ENCODE results near the gene LDLRAD4.

Gene LDLRAD4

GRCh38 chr18:13461469-13461868, 242.9 kb downstream of the LDLRAD4 start:
- H2AFZ ChIP-seq (ENCODE audit: low read length, unreplicated experiment): no peak overlapping the region
- H3K27me3 ChIP-seq (ENCODE audit: insufficient read depth, low read length): no peaks in the 10 kb centered on the region
- H3K4me1 ChIP-seq (ENCODE audit: control insufficient read depth, insufficient read depth, low read length, unreplicated experiment): no peaks in the 10 kb centered on the region
- no peaks in the 10 kb centered on the region for H3K79me2 ChIP-seq (ENCODE audit: control insufficient read depth, insufficient read depth, low read length, unreplicated experiment)
- H3K4me3 ChIP-seq (ENCODE audit: low read depth, low read length): no peak overlapping the region
- H3K27ac ChIP-seq (ENCODE audit: low read depth, low read length): no peak overlapping the region
- H3K36me3 ChIP-seq (ENCODE audit: insufficient read depth, low read length): no peaks in the 10 kb centered on the region

DNA sequence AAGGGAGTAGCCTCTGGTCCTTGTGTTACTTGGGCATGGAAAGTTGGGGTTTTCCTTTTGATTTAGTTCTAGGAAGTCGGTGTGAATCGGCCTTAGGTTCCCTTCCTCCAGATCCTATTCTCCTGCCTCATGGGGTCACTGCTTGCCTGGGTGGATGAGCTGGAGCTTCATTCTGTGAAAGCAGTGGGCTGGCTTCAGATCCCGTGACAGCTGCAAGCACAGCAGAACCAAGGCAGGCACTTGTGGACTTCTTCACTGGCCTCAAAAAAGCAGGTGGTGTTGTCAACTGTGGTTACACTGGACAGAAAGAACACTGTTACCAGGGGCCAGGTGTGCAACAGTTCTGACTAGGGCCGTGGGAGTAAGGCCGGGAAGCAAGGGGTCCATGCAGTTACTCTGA, 243.4 kb downstream of the LDLRAD4 start:
- Histone ChIP-seq H3K27me3 (ENCODE audit: insufficient read depth, low read length) (no peaks in the 10 kb centered on the region), H3K36me3 (ENCODE audit: insufficient read depth, low read length) (no peaks in the 10 kb centered on the region), H3K4me1 (ENCODE audit: control insufficient read depth, insufficient read depth, low read length, unreplicated experiment) (no peaks in the 10 kb centered on the region), H3K79me2 (ENCODE audit: control insufficient read depth, insufficient read depth, low read length, unreplicated experiment) (no peaks in the 10 kb centered on the region), H3K27ac (ENCODE audit: low read depth, low read length) (no peak overlapping the region), H2AFZ (ENCODE audit: low read length, unreplicated experiment) (no peak overlapping the region), H3K4me3 (ENCODE audit: low read depth, low read length) (no peak overlapping the region)

DNA sequence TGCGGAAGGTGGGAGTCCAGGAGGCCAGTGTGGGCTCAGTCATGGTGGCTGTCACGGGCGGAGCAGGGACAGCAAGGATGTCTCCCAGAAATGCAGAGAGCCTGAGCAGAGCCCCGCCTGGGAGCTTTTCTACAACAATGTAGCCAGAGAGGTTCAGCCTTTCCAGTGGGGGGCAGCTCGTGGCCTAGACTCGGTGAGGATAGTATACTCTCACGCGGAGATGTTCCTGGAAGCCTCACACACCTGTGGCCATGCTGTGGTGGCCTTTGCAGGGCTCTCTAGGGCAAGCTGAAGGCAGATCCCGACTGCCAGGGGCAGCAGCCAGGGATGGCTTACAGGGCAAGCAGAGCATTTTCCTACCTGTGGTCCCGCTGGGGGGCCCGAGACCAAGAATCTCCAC, 244.1 kb downstream of the LDLRAD4 start:
- H3K27me3 ChIP-seq (ENCODE audit: insufficient read depth, low read length): no peaks in the 10 kb centered on the region
- no peak overlapping the region for H2AFZ ChIP-seq (ENCODE audit: low read length, unreplicated experiment)
- no peaks in the 10 kb centered on the region for H3K79me2 ChIP-seq (ENCODE audit: control insufficient read depth, insufficient read depth, low read length, unreplicated experiment)
- no peak overlapping the region for H3K27ac ChIP-seq (ENCODE audit: low read depth, low read length)
- no peak overlapping the region for H3K4me3 ChIP-seq (ENCODE audit: low read depth, low read length)
- H3K36me3 ChIP-seq (ENCODE audit: insufficient read depth, low read length): no peaks in the 10 kb centered on the region
- no peaks in the 10 kb centered on the region for H3K4me1 ChIP-seq (ENCODE audit: control insufficient read depth, insufficient read depth, low read length, unreplicated experiment)

- no peaks in the 10 kb centered on the region for H3K4me1 ChIP-seq (ENCODE audit: control insufficient read depth, insufficient read depth, low read length, unreplicated experiment)
Observed at GRCh38 chr18:13463526-13464210, 245.1 kb downstream of the LDLRAD4 start.

DNA sequence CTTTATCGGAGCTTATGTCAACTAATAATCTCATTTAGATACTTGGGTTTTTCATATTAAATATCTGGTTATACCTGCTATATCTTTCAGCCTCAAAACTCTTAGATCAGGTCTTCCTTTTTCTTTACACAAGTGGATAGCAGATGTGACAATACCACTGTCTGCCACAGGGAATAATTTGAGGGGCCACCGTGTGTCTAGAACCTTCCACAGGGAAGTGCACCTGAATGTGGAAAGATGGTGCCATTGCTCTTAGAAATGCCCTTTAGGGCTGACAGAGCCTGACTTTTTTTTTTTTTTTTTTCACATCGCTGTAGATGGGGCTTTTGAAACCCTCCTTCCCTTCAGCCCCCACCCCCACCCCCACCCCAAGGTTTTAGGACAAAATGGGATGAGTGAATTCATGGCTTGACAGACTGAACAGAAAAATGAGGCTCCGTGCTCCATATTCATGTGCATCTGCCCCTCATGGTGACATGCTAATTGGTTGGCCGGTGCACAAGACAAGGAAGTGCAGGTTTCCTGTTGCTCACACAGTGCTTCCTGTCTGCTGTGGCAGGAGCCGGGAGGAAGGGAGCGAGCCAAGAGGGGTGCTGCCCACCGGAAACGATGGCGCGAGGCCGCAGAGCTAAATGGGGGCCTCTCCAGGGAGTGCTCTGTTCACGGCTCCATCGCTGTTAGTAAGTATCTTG, 246.0 kb downstream of the LDLRAD4 start:
- Histone ChIP-seq H3K27ac (ENCODE audit: low read depth, low read length) (no peak overlapping the region), H3K36me3 (ENCODE audit: insufficient read depth, low read length) (no peaks in the 10 kb centered on the region), H3K4me1 (ENCODE audit: control insufficient read depth, insufficient read depth, low read length, unreplicated experiment) (no peaks in the 10 kb centered on the region), H3K79me2 (ENCODE audit: control insufficient read depth, insufficient read depth, low read length, unreplicated experiment) (no peaks in the 10 kb centered on the region), H3K27me3 (ENCODE audit: insufficient read depth, low read length) (no peaks in the 10 kb centered on the region), H2AFZ (ENCODE audit: low read length, unreplicated experiment) (no peak overlapping the region), H3K4me3 (ENCODE audit: low read depth, low read length) (no peak overlapping the region)

More at GRCh38 chr18:13463526-13464210, 245.1 kb downstream of the LDLRAD4 start:
- Histone ChIP-seq H2AFZ (ENCODE audit: low read length, unreplicated experiment) (no peak overlapping the region), H3K27me3 (ENCODE audit: insufficient read depth, low read length) (no peaks in the 10 kb centered on the region), H3K79me2 (ENCODE audit: control insufficient read depth, insufficient read depth, low read length, unreplicated experiment) (no peaks in the 10 kb centered on the region), H3K36me3 (ENCODE audit: insufficient read depth, low read length) (no peaks in the 10 kb centered on the region), H3K4me3 (ENCODE audit: low read depth, low read length) (no peak overlapping the region), H3K27ac (ENCODE audit: low read depth, low read length) (no peak overlapping the region)

- Histone ChIP-seq H3K4me1 (ENCODE audit: control insufficient read depth, insufficient read depth, low read length, unreplicated experiment) (no peaks in the 10 kb centered on the region), H3K27ac (ENCODE audit: low read depth, low read length) (no peak overlapping the region), H3K79me2 (ENCODE audit: control insufficient read depth, insufficient read depth, low read length, unreplicated experiment) (no peaks in the 10 kb centered on the region), H2AFZ (ENCODE audit: low read length, unreplicated experiment) (no peak overlapping the region), H3K27me3 (ENCODE audit: insufficient read depth, low read length) (no peaks in the 10 kb centered on the region), H3K4me3 (ENCODE audit: low read depth, low read length) (no peak overlapping the region), H3K36me3 (ENCODE audit: insufficient read depth, low read length) (no peaks in the 10 kb centered on the region)
Observed at GRCh38 chr18:13465124-13465446, 246.5 kb downstream of the LDLRAD4 start.

GRCh38 chr18:13465476-13465875, 246.9 kb downstream of the LDLRAD4 start:
- Histone ChIP-seq H3K79me2 (ENCODE audit: control insufficient read depth, insufficient read depth, low read length, unreplicated experiment) (no peaks in the 10 kb centered on the region), H3K4me3 (ENCODE audit: low read depth, low read length) (no peak overlapping the region), H3K27me3 (ENCODE audit: insufficient read depth, low read length) (no peaks in the 10 kb centered on the region), H2AFZ (ENCODE audit: low read length, unreplicated experiment) (no peak overlapping the region), H3K4me1 (ENCODE audit: control insufficient read depth, insufficient read depth, low read length, unreplicated experiment) (no peaks in the 10 kb centered on the region), H3K36me3 (ENCODE audit: insufficient read depth, low read length) (no peaks in the 10 kb centered on the region), H3K27ac (ENCODE audit: low read depth, low read length) (no peak overlapping the region)

DNA sequence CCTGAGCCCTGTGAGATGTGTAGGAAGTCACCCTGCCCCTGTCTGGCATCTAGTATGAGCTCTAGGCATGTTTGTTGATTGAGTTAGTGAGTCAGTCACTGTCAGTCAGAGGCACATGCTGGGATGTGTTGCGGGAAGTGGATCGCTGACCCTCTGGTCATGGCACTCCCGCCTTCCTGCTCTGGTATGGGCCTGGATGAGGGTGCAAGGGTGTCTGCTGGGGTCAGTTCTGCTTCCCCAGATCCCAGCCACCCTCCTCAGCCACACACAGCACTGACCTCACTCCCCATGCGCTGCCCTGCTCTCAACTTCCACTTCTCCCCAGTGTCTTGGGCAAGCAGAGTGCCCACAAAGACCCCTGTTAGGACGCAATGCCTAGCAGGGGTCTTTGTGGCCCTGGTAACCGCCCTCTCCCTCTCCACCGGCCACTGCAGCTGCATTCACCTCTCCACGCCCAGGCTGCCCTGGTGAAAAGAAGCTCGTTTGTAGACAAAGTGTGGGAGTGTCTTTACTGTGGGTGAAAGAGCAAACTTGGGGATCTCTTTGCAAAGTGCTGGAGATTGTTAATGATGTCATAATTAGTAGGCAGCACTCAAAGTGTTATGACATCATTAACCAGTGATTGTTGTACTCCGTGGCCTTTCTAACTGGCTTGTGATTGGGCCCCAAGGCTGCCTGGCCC, 252.1 kb downstream of the LDLRAD4 start:
- Histone ChIP-seq H3K4me3 (ENCODE audit: low read depth, low read length) (no peak overlapping the region), H3K27me3 (ENCODE audit: insufficient read depth, low read length) (no peaks in the 10 kb centered on the region; the same call in 1 of the 2 replicates), H3K4me1 (ENCODE audit: control insufficient read depth, insufficient read depth, low read length, unreplicated experiment) (no peaks in the 10 kb centered on the region), H3K36me3 (ENCODE audit: insufficient read depth, low read length) (no peaks in the 10 kb centered on the region), H2AFZ (ENCODE audit: low read length, unreplicated experiment) (no peak overlapping the region), H3K79me2 (ENCODE audit: control insufficient read depth, insufficient read depth, low read length, unreplicated experiment) (no peaks in the 10 kb centered on the region), H3K27ac (ENCODE audit: low read depth, low read length) (no peak overlapping the region)

- no peak overlapping the region for H3K4me3 ChIP-seq (ENCODE audit: low read depth, low read length)
- no peak overlapping the region for H2AFZ ChIP-seq (ENCODE audit: low read length, unreplicated experiment)
- H3K79me2 ChIP-seq (ENCODE audit: control insufficient read depth, insufficient read depth, low read length, unreplicated experiment): no peaks in the 10 kb centered on the region
- no peaks in the 10 kb centered on the region for H3K36me3 ChIP-seq (ENCODE audit: insufficient read depth, low read length)
- H3K27me3 ChIP-seq (ENCODE audit: insufficient read depth, low read length): no peaks in the 10 kb centered on the region; the same call in 1 of the 2 replicates
- no peaks in the 10 kb centered on the region for H3K4me1 ChIP-seq (ENCODE audit: control insufficient read depth, insufficient read depth, low read length, unreplicated experiment)
- no peak overlapping the region for H3K27ac ChIP-seq (ENCODE audit: low read depth, low read length)
Observed at GRCh38 chr18:13471198-13471845, 252.8 kb downstream of the LDLRAD4 start.

DNA sequence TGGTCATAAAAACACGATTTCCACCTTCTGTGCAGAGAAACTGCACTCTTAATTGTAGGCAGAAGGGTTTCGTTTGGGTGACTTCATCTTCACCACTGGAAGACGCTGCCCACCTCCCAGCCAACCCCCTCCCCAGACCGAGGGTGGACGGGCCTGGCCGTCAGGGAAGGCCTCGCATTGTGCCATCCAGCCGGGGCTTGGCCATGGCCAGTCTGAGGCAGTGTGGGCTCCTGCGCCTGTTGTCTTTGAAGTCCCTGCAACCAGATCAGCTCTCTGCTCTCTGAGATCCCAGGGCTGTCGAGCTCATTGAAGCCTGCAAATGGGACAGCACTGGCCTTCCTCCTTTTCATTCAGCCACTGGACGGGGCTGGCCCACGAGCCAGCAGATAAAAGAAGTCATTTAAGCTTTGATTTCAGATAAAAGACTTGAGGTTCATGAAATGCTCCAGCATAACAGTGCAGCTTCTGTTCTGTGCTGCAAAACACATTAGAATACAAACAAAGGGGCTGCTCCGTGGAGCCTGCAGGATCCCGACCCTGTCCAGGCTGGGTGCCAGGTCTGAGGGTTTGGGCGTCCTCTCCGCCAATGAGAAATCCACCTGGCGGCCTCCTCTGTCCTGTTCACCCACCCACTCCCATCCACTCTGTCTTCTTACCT, 253.5 kb downstream of the LDLRAD4 start:
- Histone ChIP-seq H3K36me3 (ENCODE audit: insufficient read depth, low read length) (no peaks in the 10 kb centered on the region), H2AFZ (ENCODE audit: low read length, unreplicated experiment) (no peak overlapping the region), H3K4me1 (ENCODE audit: control insufficient read depth, insufficient read depth, low read length, unreplicated experiment) (no peaks in the 10 kb centered on the region), H3K27ac (ENCODE audit: low read depth, low read length) (no peak overlapping the region), H3K79me2 (ENCODE audit: control insufficient read depth, insufficient read depth, low read length, unreplicated experiment) (no peaks in the 10 kb centered on the region), H3K4me3 (ENCODE audit: low read depth, low read length) (no peak overlapping the region), H3K27me3 (ENCODE audit: insufficient read depth, low read length) (no peaks in the 10 kb centered on the region; the same call in 1 of the 2 replicates)
